Right renal pelvis (tissue), 4 donors: ENCODE measurements around the gene MTFP1. TPM values are rescaled to one million over a fixed set of nuclear protein-coding genes. Genes with fewer than 3 reads are reported as not detected.
"Not testable (repeated sequence)": the region's sequence is repeated elsewhere in the genome, so short reads cannot be mapped to it uniquely, and the experiment has no call there.

ENCODE experiments used
- DNase-seq, 4 donors: peaks; one replicate each; pipeline ENCODE4 v3.0.0-alpha.2; 2013; ENCODE audit warnings: low read depth in 4 of 4, low spot score in 3 of 4, missing footprints in 1 of 4
- polyA plus RNA-seq, 4 donors: library from polyadenylated mRNA; unstranded; fragments of 120-200 nt; gene quantifications; one replicate each; pipeline ENCODE4 v1.2.1, GENCODE V29; 2013; ENCODE audit not compliant: insufficient read length in 4 of 4

The MTFP1 gene
- polyA plus RNA-seq, 4 donors, result 7.3 to 14.1 (median 7.8) TPM

GRCh38 chr22:30401024-30401423 is 24.5 kb upstream of the MTFP1 start:
- DNase-seq, result not testable (repeated sequence)

GRCh38 chr22:30402028-30402765 is 23.4 kb upstream of the MTFP1 start:
- DNase-seq, result no peak

- not testable (repeated sequence) for DNase-seq
These were observed 22.8 kb upstream of the MTFP1 start for GRCh38 chr22:30402766-30403104.

GRCh38 chr22:30404307-30404706 is 21.3 kb upstream of the MTFP1 start:
- no peak for DNase-seq

- no peak for DNase-seq
These were observed 19.8 kb upstream of the MTFP1 start for GRCh38 chr22:30405731-30406130.

- DNase-seq, result no peak
These were observed 19.2 kb upstream of the MTFP1 start for GRCh38 chr22:30406400-30406799.

- DNase-seq, result no peak
These were observed 17.0 kb upstream of the MTFP1 start for GRCh38 chr22:30408388-30409102.

GRCh38 chr22:30411780-30412179 is 13.8 kb upstream of the MTFP1 start:
- DNase-seq, result no peak

GRCh38 chr22:30413001-30413400 is 12.6 kb upstream of the MTFP1 start:
- no peak for DNase-seq

GRCh38 chr22:30413745-30414524 is 11.6 kb upstream of the MTFP1 start:
- DNase-seq, result no peak

GRCh38 chr22:30414525-30415047 is 11.0 kb upstream of the MTFP1 start:
- DNase-seq, result no peak

- DNase-seq, result no peak
These were observed 9.2 kb upstream of the MTFP1 start for GRCh38 chr22:30416403-30416802.

- DNase-seq, result no peak
These were observed 8.7 kb upstream of the MTFP1 start for GRCh38 chr22:30416837-30417236.

GRCh38 chr22:30420347-30421125 is 5.0 kb upstream of the MTFP1 start:
- DNase-seq, result no peak

- DNase-seq, result no peak
These were observed 3.7 kb upstream of the MTFP1 start for GRCh38 chr22:30421695-30422480.

GRCh38 chr22:30422481-30423300 is 2.9 kb upstream of the MTFP1 start:
- no peak for DNase-seq

GRCh38 chr22:30423301-30423958 is 2.1 kb upstream of the MTFP1 start:
- DNase-seq, result no peak

- peak; percentile 97 to 100 (median 100) for DNase-seq
These were observed 1.5 kb upstream of the MTFP1 start for GRCh38 chr22:30423959-30424533.
